Prostate gland (tissue), 2 donors: ENCODE results near the gene CRIM1.
A peak's percentile ranks its signal among the peaks of the same experiment; 100 is the strongest.

Experiments
- POLR2AphosphoS5 ChIP-seq: sonication (generic); formaldehyde crosslinking; IDR thresholded peaks from one replicate; pipeline ENCODE4 v1.6.1; 2017; ENCODE audit warnings: antibody characterized with exemption
- TF ChIP-seq, protein P1 (sequence below), 4 experiments: fragments of 200-600 bp in 2 of 4; fragments of 450-650 bp in 2 of 4; sonication (generic) in 2 of 4; IDR thresholded peaks; 1 replicate in 3 of 4; 2 replicates in 1 of 4; pipeline ENCODE4 v1.5.1; 2016 to 2019; ENCODE audit warnings: antibody characterized with exemption in 4 of 4, mild to moderate bottlenecking in 2 of 4, moderate library complexity in 2 of 4

DNA sequence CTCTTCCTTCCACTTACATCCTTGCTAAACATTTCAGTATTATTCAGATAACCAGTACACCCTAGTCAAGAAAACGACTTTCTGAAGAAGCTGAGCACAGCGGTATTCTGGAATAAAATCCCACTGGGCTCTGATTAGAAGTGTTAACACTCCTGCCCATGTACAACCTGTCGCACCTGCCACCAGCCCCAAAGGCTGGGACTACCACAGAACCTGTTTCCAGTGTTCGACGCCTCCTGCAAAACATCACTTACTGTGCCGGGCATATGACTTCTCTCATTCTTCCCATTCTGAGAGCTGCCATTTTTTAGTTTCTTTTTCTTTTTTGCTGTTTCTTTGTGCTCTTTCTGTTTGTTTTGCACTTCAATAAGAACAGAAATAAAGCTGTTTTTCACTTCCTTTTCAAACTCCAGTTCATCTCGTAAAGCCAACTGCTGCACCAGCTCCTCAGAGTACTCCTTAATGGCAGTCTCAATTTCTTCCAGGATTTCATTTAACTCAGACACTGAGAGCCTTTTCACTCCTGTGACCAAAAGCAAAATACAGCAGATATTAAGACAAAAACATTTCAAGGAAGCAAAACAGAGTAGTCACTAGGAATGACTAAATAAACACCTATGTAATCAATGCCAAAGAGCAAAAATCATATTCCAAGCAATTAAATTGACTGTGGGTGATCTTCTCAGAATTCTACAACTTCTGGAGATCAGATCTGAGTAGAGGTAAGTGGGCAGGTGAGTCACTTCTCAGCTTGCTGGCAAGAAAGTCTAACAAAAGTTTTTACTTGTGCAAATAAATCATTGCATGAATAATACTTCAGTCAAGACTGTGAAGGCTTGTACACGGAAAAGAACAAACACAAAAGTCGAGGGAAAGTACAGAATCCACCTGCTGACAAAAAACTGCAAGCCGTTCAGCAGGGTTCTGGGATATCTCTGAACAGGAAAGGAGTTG lies 223.0 kb downstream of the CRIM1 start:
- TF ChIP-seq, protein P1, sequence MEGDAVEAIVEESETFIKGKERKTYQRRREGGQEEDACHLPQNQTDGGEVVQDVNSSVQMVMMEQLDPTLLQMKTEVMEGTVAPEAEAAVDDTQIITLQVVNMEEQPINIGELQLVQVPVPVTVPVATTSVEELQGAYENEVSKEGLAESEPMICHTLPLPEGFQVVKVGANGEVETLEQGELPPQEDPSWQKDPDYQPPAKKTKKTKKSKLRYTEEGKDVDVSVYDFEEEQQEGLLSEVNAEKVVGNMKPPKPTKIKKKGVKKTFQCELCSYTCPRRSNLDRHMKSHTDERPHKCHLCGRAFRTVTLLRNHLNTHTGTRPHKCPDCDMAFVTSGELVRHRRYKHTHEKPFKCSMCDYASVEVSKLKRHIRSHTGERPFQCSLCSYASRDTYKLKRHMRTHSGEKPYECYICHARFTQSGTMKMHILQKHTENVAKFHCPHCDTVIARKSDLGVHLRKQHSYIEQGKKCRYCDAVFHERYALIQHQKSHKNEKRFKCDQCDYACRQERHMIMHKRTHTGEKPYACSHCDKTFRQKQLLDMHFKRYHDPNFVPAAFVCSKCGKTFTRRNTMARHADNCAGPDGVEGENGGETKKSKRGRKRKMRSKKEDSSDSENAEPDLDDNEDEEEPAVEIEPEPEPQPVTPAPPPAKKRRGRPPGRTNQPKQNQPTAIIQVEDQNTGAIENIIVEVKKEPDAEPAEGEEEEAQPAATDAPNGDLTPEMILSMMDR (IDR thresholded peaks at IDR 0.05), result no peak
- peak; percentile 26 for TF ChIP-seq POLR2AphosphoS5
